Measurements from ENCODE around the gene ZBTB33.

DNA sequence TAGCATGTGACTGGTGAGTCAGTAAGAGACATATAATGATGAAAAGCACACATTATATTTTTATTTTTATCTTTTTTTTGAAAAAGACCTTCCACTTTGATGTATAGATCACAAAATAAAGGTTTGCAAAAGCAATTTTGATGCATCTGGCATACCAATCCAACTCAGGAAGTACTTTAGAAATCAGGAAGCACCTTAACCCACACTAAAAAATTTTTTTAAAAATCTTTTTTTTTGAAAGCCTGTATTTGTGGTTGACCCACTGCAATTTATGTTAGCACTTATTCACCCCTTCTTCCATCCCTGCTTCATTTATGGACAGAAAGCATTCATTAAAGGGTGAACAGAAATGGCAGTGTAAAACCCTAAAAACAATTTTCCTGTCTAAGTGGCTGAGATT lies 44.0 kb downstream of the ZBTB33 start:
- TF ChIP-seq CHD2 (IDR thresholded peaks at IDR 0.05; ENCODE audit: low read length, partially characterized antibody), result no peak
- TF ChIP-seq EP300 (IDR thresholded peaks at IDR 0.05), result no peak
- no peak for TF ChIP-seq TFCP2L1 (CRISPR knock-in tag; IDR thresholded peaks at IDR 0.05)
- no peak for TF ChIP-seq RAD21 (conservative IDR thresholded peaks at IDR 0.05 in 1 of 2, IDR thresholded peaks at IDR 0.05 in 1 of 2)
- TF ChIP-seq, protein P1, sequence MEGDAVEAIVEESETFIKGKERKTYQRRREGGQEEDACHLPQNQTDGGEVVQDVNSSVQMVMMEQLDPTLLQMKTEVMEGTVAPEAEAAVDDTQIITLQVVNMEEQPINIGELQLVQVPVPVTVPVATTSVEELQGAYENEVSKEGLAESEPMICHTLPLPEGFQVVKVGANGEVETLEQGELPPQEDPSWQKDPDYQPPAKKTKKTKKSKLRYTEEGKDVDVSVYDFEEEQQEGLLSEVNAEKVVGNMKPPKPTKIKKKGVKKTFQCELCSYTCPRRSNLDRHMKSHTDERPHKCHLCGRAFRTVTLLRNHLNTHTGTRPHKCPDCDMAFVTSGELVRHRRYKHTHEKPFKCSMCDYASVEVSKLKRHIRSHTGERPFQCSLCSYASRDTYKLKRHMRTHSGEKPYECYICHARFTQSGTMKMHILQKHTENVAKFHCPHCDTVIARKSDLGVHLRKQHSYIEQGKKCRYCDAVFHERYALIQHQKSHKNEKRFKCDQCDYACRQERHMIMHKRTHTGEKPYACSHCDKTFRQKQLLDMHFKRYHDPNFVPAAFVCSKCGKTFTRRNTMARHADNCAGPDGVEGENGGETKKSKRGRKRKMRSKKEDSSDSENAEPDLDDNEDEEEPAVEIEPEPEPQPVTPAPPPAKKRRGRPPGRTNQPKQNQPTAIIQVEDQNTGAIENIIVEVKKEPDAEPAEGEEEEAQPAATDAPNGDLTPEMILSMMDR (IDR thresholded peaks at IDR 0.05), result no peak
- no peak for TF ChIP-seq POLR2A (IDR thresholded peaks at IDR 0.05; ENCODE audit: low read length)
- TF ChIP-seq HDAC2 (IDR thresholded peaks at IDR 0.05), result no peak
- no peak for TF ChIP-seq EHMT2 (IDR thresholded peaks at IDR 0.05; ENCODE audit: low read depth)
- TF ChIP-seq CEBPB (IDR thresholded peaks at IDR 0.05), result no peak

All from A549 (cell line).